Measurements from ENCODE around the gene RAD51B.

DNA sequence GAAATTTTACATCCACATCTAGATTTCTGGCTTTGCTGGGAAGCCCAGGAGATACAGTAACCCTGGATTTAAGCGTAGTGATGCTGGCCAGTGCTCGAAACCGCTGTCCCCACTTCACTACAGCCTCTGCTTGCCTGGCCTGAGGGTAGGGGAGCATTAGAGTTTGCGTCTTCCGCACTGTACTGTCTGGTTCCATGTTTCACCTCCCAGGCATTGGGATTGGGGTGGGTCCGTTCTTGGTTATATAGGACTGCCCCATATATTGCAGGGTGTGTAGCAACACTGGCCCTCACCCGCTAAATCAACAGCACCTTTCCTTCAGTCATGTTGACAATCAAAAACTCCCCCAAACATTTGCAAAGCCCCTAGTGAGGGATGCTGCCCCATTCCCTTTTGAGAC is 732.5 kb downstream of the RAD51B start:
- TF ChIP-seq, protein P1, sequence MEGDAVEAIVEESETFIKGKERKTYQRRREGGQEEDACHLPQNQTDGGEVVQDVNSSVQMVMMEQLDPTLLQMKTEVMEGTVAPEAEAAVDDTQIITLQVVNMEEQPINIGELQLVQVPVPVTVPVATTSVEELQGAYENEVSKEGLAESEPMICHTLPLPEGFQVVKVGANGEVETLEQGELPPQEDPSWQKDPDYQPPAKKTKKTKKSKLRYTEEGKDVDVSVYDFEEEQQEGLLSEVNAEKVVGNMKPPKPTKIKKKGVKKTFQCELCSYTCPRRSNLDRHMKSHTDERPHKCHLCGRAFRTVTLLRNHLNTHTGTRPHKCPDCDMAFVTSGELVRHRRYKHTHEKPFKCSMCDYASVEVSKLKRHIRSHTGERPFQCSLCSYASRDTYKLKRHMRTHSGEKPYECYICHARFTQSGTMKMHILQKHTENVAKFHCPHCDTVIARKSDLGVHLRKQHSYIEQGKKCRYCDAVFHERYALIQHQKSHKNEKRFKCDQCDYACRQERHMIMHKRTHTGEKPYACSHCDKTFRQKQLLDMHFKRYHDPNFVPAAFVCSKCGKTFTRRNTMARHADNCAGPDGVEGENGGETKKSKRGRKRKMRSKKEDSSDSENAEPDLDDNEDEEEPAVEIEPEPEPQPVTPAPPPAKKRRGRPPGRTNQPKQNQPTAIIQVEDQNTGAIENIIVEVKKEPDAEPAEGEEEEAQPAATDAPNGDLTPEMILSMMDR (optimal IDR thresholded peaks at IDR 0.05 in 1 of 3, IDR thresholded peaks at IDR 0.05 in 1 of 3, conservative IDR thresholded peaks at IDR 0.05 in 1 of 3; ENCODE audit: extremely low read depth in 1 of 3, insufficient read depth in 2 of 3, low read length in 3 of 3): no peak
- TF ChIP-seq EZH2 (IDR thresholded peaks at IDR 0.05; ENCODE audit: low read length): no peak

Measured in keratinocyte (primary cell).